Measurements from ENCODE around the gene LBH.
A peak's percentile ranks its signal among the peaks of the same experiment; 100 is the strongest.

The LBH gene

GRCh38 chr2:30226144-30227032 lies 4.9 kb upstream of the LBH start:
- Histone ChIP-seq H3K79me1 (ENCODE audit: low read depth, low read length) (no peaks in the 10 kb centered on the region), H2BK5ac (ENCODE audit: low read length) (no peak overlapping the region), H3K4me1 (ENCODE audit: control insufficient read depth in 2 of 2, insufficient read depth in 1 of 2, low read depth in 1 of 2, low read length in 2 of 2) (peaks cover 4 to 9% of the 10 kb centered on the region in 2 donors), H3K36me3 (replicated peaks in 1 of 2; ENCODE audit: control insufficient read depth in 2 of 2, insufficient read depth in 2 of 2, low read length in 2 of 2) (no peaks in the 10 kb centered on the region), H4K8ac (ENCODE audit: low read depth, low read length) (no peak overlapping the region), H4K91ac (ENCODE audit: low read depth, low read length, poor library complexity) (no peak overlapping the region), H3K4ac (ENCODE audit: low read length) (no peak overlapping the region), H3K18ac (ENCODE audit: low read length) (no peak overlapping the region), H3K9ac (ENCODE audit: low read depth, low read length, poor library complexity) (no peak overlapping the region), H3K23ac (ENCODE audit: low read depth, low read length, poor library complexity) (no peak overlapping the region), H3K9me3 (replicated peaks in 1 of 2; ENCODE audit: control insufficient read depth in 2 of 2, insufficient read depth in 1 of 2, low read depth in 1 of 2, low read length in 2 of 2) (no peaks in the 10 kb centered on the region), H3K14ac (ENCODE audit: low read length) (no peak overlapping the region), H2BK15ac (ENCODE audit: low read length) (no peak overlapping the region), H2AFZ (ENCODE audit: low read length) (no peak overlapping the region), H2BK120ac (ENCODE audit: low read depth, low read length) (no peak overlapping the region), H3K4me3 (ENCODE audit: low read length in 2 of 2) (no peak overlapping the region), H2AK5ac (ENCODE audit: low read depth, low read length) (no peak overlapping the region), H2BK12ac (ENCODE audit: low read length) (no peak overlapping the region), H3K27ac (replicated peaks; ENCODE audit: low read length) (no peak overlapping the region), H3K4me2 (ENCODE audit: insufficient read depth, low read length, poor library complexity, severe bottlenecking) (no peak overlapping the region), H3K27me3 (ENCODE audit: control insufficient read depth in 3 of 3, insufficient read depth in 3 of 3, low read depth in 1 of 3, low read length in 3 of 3) (peaks cover 0 to 60% (median 12%) of the 10 kb centered on the region in 3 experiments)
- DNase-seq (ENCODE audit: low spot score): no peak
- WGBS, 2 donors (ENCODE audit: extremely low coverage in 2 of 2, insufficient read length in 2 of 2, insufficient replicate concordance in 1 of 2): 100% methylated on average over 1 of the region's 10 CpGs; no CpG with 5 or more reads in 1 of the 2 donors

- Histone ChIP-seq H2AK5ac (ENCODE audit: low read depth, low read length) (no peak overlapping the region), H2BK5ac (ENCODE audit: low read length) (no peak overlapping the region), H2BK15ac (ENCODE audit: low read length) (no peak overlapping the region), H3K9ac (ENCODE audit: low read depth, low read length, poor library complexity) (no peak overlapping the region), H3K27me3 (ENCODE audit: control insufficient read depth in 3 of 3, insufficient read depth in 3 of 3, low read depth in 1 of 3, low read length in 3 of 3) (peaks cover 0 to 59% (median 23%) of the 10 kb centered on the region in 3 experiments), H4K91ac (ENCODE audit: low read depth, low read length, poor library complexity) (no peak overlapping the region), H3K23ac (ENCODE audit: low read depth, low read length, poor library complexity) (no peak overlapping the region), H3K36me3 (replicated peaks in 1 of 2; ENCODE audit: control insufficient read depth in 2 of 2, insufficient read depth in 2 of 2, low read length in 2 of 2) (no peaks in the 10 kb centered on the region), H3K9me3 (replicated peaks in 1 of 2; ENCODE audit: control insufficient read depth in 2 of 2, insufficient read depth in 1 of 2, low read depth in 1 of 2, low read length in 2 of 2) (no peaks in the 10 kb centered on the region), H2BK120ac (ENCODE audit: low read depth, low read length) (no peak overlapping the region), H2AFZ (ENCODE audit: low read length) (no peak overlapping the region), H3K79me1 (ENCODE audit: low read depth, low read length) (no peaks in the 10 kb centered on the region), H3K4ac (ENCODE audit: low read length) (no peak overlapping the region), H3K4me1 (ENCODE audit: control insufficient read depth in 2 of 2, insufficient read depth in 1 of 2, low read depth in 1 of 2, low read length in 2 of 2) (peaks cover 9 to 13% of the 10 kb centered on the region in 2 donors), H3K4me3 (ENCODE audit: low read length in 2 of 2) (no peak overlapping the region), H3K18ac (ENCODE audit: low read length) (peak overlapping the region; percentile 29), H4K8ac (ENCODE audit: low read depth, low read length) (no peak overlapping the region), H3K14ac (ENCODE audit: low read length) (no peak overlapping the region), H3K4me2 (ENCODE audit: insufficient read depth, low read length, poor library complexity, severe bottlenecking) (no peak overlapping the region), H2BK12ac (ENCODE audit: low read length) (no peak overlapping the region), H3K27ac (replicated peaks; ENCODE audit: low read length) (no peak overlapping the region)
- DNase-seq (ENCODE audit: low spot score): no peak
- WGBS, 2 donors (ENCODE audit: extremely low coverage in 2 of 2, insufficient read length in 2 of 2, insufficient replicate concordance in 1 of 2): no CpG with 5 or more reads among the region's 3 CpGs
Observed at GRCh38 chr2:30229596-30229995, 1.7 kb upstream of the LBH start.

GRCh38 chr2:30230497-30231211 lies 680 bp upstream of the LBH start:
- no peak overlapping the region for H2BK120ac ChIP-seq (ENCODE audit: low read depth, low read length)
- no peak overlapping the region for H4K8ac ChIP-seq (ENCODE audit: low read depth, low read length)
- H3K27ac ChIP-seq (replicated peaks; ENCODE audit: low read length): no peak overlapping the region
- peaks cover 4 to 13% of the 10 kb centered on the region in 2 donors for H3K4me1 ChIP-seq (ENCODE audit: control insufficient read depth in 2 of 2, insufficient read depth in 1 of 2, low read depth in 1 of 2, low read length in 2 of 2)
- H3K4me2 ChIP-seq (ENCODE audit: insufficient read depth, low read length, poor library complexity, severe bottlenecking): peak overlapping the region; percentile 99
- H4K91ac ChIP-seq (ENCODE audit: low read depth, low read length, poor library complexity): no peak overlapping the region
- peak overlapping the region; percentile 63 to 91 for H3K4me3 ChIP-seq (ENCODE audit: low read length in 2 of 2)
- no peak overlapping the region for H2BK5ac ChIP-seq (ENCODE audit: low read length)
- peaks cover 0 to 57% (median 23%) of the 10 kb centered on the region in 3 experiments for H3K27me3 ChIP-seq (ENCODE audit: control insufficient read depth in 3 of 3, insufficient read depth in 3 of 3, low read depth in 1 of 3, low read length in 3 of 3)
- H3K79me1 ChIP-seq (ENCODE audit: low read depth, low read length): no peaks in the 10 kb centered on the region
- H2AK5ac ChIP-seq (ENCODE audit: low read depth, low read length): no peak overlapping the region
- H3K9ac ChIP-seq (ENCODE audit: low read depth, low read length, poor library complexity): peak overlapping the region; percentile 90
- H3K36me3 ChIP-seq (replicated peaks in 1 of 2; ENCODE audit: control insufficient read depth in 2 of 2, insufficient read depth in 2 of 2, low read length in 2 of 2): no peaks in the 10 kb centered on the region
- no peak overlapping the region for H3K14ac ChIP-seq (ENCODE audit: low read length)
- H3K4ac ChIP-seq (ENCODE audit: low read length): no peak overlapping the region
- no peaks in the 10 kb centered on the region for H3K9me3 ChIP-seq (replicated peaks in 1 of 2; ENCODE audit: control insufficient read depth in 2 of 2, insufficient read depth in 1 of 2, low read depth in 1 of 2, low read length in 2 of 2)
- no peak overlapping the region for H2BK15ac ChIP-seq (ENCODE audit: low read length)
- H3K18ac ChIP-seq (ENCODE audit: low read length): peak overlapping the region; percentile 89
- peak overlapping the region; percentile 66 for H3K23ac ChIP-seq (ENCODE audit: low read depth, low read length, poor library complexity)
- peak overlapping the region; percentile 98 for H2AFZ ChIP-seq (ENCODE audit: low read length)
- H2BK12ac ChIP-seq (ENCODE audit: low read length): no peak overlapping the region
- DNase-seq (ENCODE audit: low spot score): peak; percentile 54
- no CpG with 5 or more reads among the region's 50 CpGs for WGBS, 2 donors (ENCODE audit: extremely low coverage in 2 of 2, insufficient read length in 2 of 2, insufficient replicate concordance in 1 of 2)
